ENCODE measurements around the gene PDYN.

PDYN gene

GRCh38 chr20:1932971-1933370 lies 60.9 kb downstream of the PDYN start:
- no peak for DNase-seq

GRCh38 chr20:1931830-1932229 lies 62.0 kb downstream of the PDYN start:
- DNase-seq = no peak

GRCh38 chr20:1930165-1930564 lies 63.7 kb downstream of the PDYN start:
- DNase-seq = no peak

GRCh38 chr20:1929460-1929859 lies 64.4 kb downstream of the PDYN start:
- no peak for DNase-seq

GRCh38 chr20:1928782-1929181 lies 65.1 kb downstream of the PDYN start:
- no peak for DNase-seq
